T-helper 1 cell treated with Interleukin-12 subunit alpha and Interleukin-12 subunit beta and Interleukin-4 antibody, amounts not matched to agents 30 ng/mL and 1 ng/mL, for 36 hours (primary cell): ENCODE data around the gene CGREF1. TPM values are rescaled to one million over a fixed set of nuclear protein-coding genes. Genes with fewer than 3 reads are reported as not detected.

ENCODE experiments used
- intact Hi-C: fragments of 100-400 bp; cut with micrococcal nuclease; formaldehyde crosslinking; loops from one replicate; pipeline ENCODE4 v1.15.1; 2024
- total RNA-seq: library from RNA; stranded (reverse); gene quantifications from 2 replicates; pipeline ENCODE4 v1.2.3, GENCODE V29; 2022

The CGREF1 gene, protein sequence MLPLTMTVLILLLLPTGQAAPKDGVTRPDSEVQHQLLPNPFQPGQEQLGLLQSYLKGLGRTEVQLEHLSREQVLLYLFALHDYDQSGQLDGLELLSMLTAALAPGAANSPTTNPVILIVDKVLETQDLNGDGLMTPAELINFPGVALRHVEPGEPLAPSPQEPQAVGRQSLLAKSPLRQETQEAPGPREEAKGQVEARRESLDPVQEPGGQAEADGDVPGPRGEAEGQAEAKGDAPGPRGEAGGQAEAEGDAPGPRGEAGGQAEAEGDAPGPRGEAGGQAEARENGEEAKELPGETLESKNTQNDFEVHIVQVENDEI
- total RNA-seq, result 3.5 and 3.9 TPM in 2 replicates

GRCh38 chr2:27118525-27119329 is at the start of gene CGREF1:
Gene CGREF1 (minus strand): TSS chr2:27119128. CDS start chr2:27104366, 14,762 bp downstream.
- intact Hi-C loops, result loop anchor here (2.0 kb wide), 1 partner anchor 16 kb away; the partner anchor contains the start of gene PREB

- intact Hi-C loops, result no loop called here
Measured at GRCh38 chr2:27164960-27165763, 46.2 kb upstream of the CGREF1 start.

- intact Hi-C loops, result no loop called here
Measured at GRCh38 chr2:27162151-27163121, 43.5 kb upstream of the CGREF1 start.

DNA sequence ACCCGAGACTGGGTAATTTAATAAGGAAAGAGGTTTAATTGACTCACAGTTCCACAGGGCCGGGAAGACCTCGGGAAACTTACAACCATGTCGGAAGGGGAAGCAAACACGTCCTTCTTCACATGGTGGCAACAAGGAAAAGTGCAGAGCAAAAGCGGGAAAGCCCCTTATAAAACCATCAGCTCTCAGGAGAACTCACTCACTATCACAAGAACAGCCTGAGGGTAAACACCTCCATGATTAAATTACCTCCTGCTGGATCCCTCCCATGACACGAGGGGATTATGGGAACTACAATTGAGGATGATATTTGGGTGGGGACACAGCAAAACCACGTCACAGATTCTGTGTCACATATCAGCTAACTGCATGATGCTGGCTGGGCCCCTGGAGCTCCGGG is 41.3 kb upstream of the CGREF1 start:
- intact Hi-C loops, result no loop called here

GRCh38 chr2:27159271-27159670 is 40.3 kb upstream of the CGREF1 start:
- intact Hi-C loops, result no loop called here

GRCh38 chr2:27158468-27158867 is 39.5 kb upstream of the CGREF1 start:
- intact Hi-C loops, result no loop called here

DNA sequence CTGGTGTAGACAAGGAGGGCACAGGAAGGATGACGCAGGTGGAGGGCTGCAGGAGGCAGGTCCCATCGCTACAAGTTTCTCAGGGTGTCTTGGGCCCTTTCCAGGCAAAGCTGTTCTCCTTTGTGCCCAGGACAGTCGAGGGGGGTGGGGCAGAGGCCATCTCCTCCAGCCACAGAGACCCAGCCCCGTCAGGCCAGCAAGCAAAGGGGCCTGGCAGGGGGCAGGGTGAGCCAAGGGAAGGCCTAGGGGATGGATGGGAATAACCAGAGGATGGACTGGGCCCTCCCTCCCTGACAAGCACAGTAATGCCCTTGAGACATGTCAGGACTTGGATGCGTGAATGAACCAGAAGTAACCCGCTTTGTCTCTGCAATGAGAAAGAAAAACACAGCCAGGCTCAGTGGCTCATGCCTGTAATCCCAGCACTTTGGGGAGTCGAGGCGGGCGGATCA is 36.2 kb upstream of the CGREF1 start:
- intact Hi-C loops, result no loop called here

- intact Hi-C loops, result no loop called here
Measured at GRCh38 chr2:27154488-27154887, 35.6 kb upstream of the CGREF1 start.

- intact Hi-C loops, result no loop called here
Measured at GRCh38 chr2:27152796-27153464, 34.0 kb upstream of the CGREF1 start.

DNA sequence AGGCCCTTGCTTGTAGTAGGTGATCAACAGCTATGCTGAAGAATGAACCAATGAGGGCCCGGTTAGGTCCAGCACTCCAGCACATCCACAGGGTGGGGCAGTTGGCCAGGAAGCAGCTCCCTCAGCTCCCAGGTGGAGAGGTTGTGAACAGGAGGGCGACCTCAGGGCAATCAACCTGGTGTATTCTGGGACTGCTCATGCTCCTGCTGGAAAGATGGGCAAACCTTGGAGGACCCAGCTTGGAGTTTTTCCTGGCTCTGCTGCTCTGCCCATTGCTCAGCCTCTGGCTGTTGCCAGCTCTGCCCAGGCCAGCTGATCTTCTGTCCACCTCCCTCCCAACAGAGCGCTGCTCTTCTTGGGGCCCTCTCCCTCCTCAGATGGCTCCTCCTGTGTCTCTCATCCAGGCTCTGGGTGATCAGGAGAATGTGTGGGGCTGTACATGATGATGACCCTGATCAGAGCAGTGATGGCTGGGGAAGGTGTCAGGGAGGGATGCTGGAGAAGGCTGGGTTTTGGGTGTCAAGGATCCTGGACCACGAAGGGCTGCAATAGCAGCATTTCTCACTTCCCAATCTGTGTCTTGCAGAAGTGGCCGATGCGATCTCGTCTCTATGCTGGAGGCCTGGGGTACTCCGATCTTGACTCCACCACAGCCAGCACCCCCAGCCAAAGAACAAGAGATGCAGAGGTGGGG is 33.3 kb upstream of the CGREF1 start:
- intact Hi-C loops, result no loop called here

DNA sequence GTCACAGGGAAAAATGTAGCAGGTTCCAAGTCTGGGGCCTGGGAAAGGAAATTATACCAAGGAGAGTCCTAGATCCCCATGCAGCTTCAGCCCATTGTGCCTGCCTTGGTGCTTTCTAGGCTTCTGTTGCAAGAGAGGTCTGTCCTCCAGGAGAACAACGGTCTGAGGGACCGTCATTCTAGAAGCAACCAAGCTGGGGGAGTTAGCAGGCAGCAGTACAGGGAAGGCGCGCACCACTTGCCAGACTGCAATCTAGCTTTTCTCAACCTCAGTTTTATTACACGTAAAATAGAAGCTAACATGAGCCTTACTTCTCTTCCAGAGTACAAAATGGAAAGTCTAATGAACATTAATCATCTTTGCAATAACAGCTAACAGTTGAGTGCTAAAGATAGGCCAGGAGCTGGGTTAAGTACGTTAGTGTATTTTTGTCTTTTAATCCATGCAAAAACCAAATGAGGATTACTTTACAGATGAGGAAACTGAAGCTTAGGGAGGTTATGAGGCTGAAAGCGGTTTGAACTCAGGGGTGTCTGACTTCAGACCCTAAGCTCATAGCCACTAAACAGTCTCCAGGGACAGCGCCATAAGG is 31.8 kb upstream of the CGREF1 start:
- intact Hi-C loops, result no loop called here

- intact Hi-C loops, result no loop called here
Measured at GRCh38 chr2:27149570-27150405, 30.9 kb upstream of the CGREF1 start.

GRCh38 chr2:27148801-27149439 is 30.0 kb upstream of the CGREF1 start, which contains the start of gene TCF23:
Gene TCF23 (plus strand): TSS chr2:27149004. CDS start chr2:27149134, 130 bp downstream.
- intact Hi-C loops, result no loop called here

GRCh38 chr2:27147935-27148334 is 29.0 kb upstream of the CGREF1 start:
- intact Hi-C loops, result no loop called here

GRCh38 chr2:27145682-27146081 is 26.8 kb upstream of the CGREF1 start:
- intact Hi-C loops, result no loop called here

- intact Hi-C loops, result no loop called here
Measured at GRCh38 chr2:27143285-27143684, 24.4 kb upstream of the CGREF1 start.

DNA sequence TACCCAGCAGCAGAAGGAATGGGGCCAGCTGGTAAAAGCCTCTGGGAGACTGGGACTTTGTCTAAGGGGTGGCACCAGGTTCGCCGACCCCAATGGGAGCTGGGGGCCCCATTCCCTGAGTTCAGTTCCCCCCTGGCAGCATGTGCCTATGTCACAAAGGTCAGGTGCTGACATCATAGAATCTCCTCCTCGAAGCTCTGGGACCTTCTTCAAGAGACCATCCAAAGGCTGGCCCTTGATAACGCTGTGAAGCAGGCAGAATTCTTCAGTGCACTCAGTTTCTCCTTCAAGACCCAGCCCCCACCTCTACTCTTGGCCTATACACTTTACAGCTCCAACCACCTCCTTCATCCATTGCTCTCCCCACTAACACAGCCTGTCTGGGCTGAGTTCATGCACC is 20.4 kb upstream of the CGREF1 start, which contains the start of gene PRR30:
TSS of gene PRR30 (minus strand) at position 101 of the 400 bp plus-strand sequence. CDS start 1,081 bp downstream, outside the sequence.
- intact Hi-C loops, result no loop called here
